ENCODE measurements around the gene LIMD2.

LIMD2 gene

GRCh38 chr17:63689479-63689878 is 10.4 kb downstream of the LIMD2 start:
- Histone ChIP-seq H3K27ac (ENCODE audit: low read length) (no peak overlapping the region), H2AFZ (ENCODE audit: low read length) (no peak overlapping the region), H4K20me1 (ENCODE audit: insufficient read depth, low read length) (no peaks in the 10 kb centered on the region), H3K9ac (ENCODE audit: low read length) (no peak overlapping the region), H3K9me3 (replicated peaks; ENCODE audit: insufficient read depth, low read length) (no peaks in the 10 kb centered on the region), H3K9me2 (replicated peaks; ENCODE audit: insufficient read depth, low read length) (no peaks in the 10 kb centered on the region), H3K4me1 (ENCODE audit: low read length) (no peaks in the 10 kb centered on the region), H3K27me3 (replicated peaks; ENCODE audit: insufficient read depth, low read length) (no peaks in the 10 kb centered on the region), H3K4me2 (ENCODE audit: low read depth, low read length) (no peak overlapping the region), H3K36me3 (replicated peaks; ENCODE audit: insufficient read depth, low read length) (no peaks in the 10 kb centered on the region), H3F3A (ENCODE audit: insufficient read depth, low read length) (no peaks in the 10 kb centered on the region), H3K79me2 (ENCODE audit: low read length) (no peaks in the 10 kb centered on the region), H3K4me3 (ENCODE audit: low read length) (no peak overlapping the region)
- no peak for TF ChIP-seq EZH2 (optimal IDR thresholded peaks at IDR 0.05; ENCODE audit: low read depth, low read length)
- no peak for TF ChIP-seq EZH2phosphoT487 (IDR thresholded peaks at IDR 0.05; ENCODE audit: low read length)
- no peak for TF ChIP-seq CTCF (IDR thresholded peaks at IDR 0.05; ENCODE audit: low read length)
- DNase-seq = no peak

- Histone ChIP-seq H3K27ac (ENCODE audit: low read length) (no peak overlapping the region), H2AFZ (ENCODE audit: low read length) (no peak overlapping the region), H3K9me3 (replicated peaks; ENCODE audit: insufficient read depth, low read length) (no peaks in the 10 kb centered on the region), H3K36me3 (replicated peaks; ENCODE audit: insufficient read depth, low read length) (no peaks in the 10 kb centered on the region), H3K4me2 (ENCODE audit: low read depth, low read length) (no peak overlapping the region), H3K9me2 (replicated peaks; ENCODE audit: insufficient read depth, low read length) (no peaks in the 10 kb centered on the region), H4K20me1 (ENCODE audit: insufficient read depth, low read length) (no peaks in the 10 kb centered on the region), H3K9ac (ENCODE audit: low read length) (no peak overlapping the region), H3K4me1 (ENCODE audit: low read length) (no peaks in the 10 kb centered on the region), H3K79me2 (ENCODE audit: low read length) (no peaks in the 10 kb centered on the region), H3K27me3 (replicated peaks; ENCODE audit: insufficient read depth, low read length) (no peaks in the 10 kb centered on the region), H3F3A (ENCODE audit: insufficient read depth, low read length) (no peaks in the 10 kb centered on the region), H3K4me3 (ENCODE audit: low read length) (no peak overlapping the region)
- no peak for DNase-seq
- TF ChIP-seq CTCF (IDR thresholded peaks at IDR 0.05; ENCODE audit: low read length) (no peak), EZH2phosphoT487 (IDR thresholded peaks at IDR 0.05; ENCODE audit: low read length) (no peak), EZH2 (optimal IDR thresholded peaks at IDR 0.05; ENCODE audit: low read depth, low read length) (no peak)
Observed at GRCh38 chr17:63688396-63689020, 11.4 kb downstream of the LIMD2 start.

GRCh38 chr17:63686138-63686685 is 13.7 kb downstream of the LIMD2 start:
- Histone ChIP-seq H3K9ac (ENCODE audit: low read length) (no peak overlapping the region), H3K4me2 (ENCODE audit: low read depth, low read length) (no peak overlapping the region), H3K4me3 (ENCODE audit: low read length) (no peak overlapping the region), H3K27me3 (replicated peaks; ENCODE audit: insufficient read depth, low read length) (no peaks in the 10 kb centered on the region), H3K9me2 (replicated peaks; ENCODE audit: insufficient read depth, low read length) (no peaks in the 10 kb centered on the region), H2AFZ (ENCODE audit: low read length) (no peak overlapping the region), H3K4me1 (ENCODE audit: low read length) (no peaks in the 10 kb centered on the region), H3F3A (ENCODE audit: insufficient read depth, low read length) (no peaks in the 10 kb centered on the region), H4K20me1 (ENCODE audit: insufficient read depth, low read length) (no peaks in the 10 kb centered on the region), H3K36me3 (replicated peaks; ENCODE audit: insufficient read depth, low read length) (no peaks in the 10 kb centered on the region), H3K79me2 (ENCODE audit: low read length) (no peaks in the 10 kb centered on the region), H3K27ac (ENCODE audit: low read length) (no peak overlapping the region), H3K9me3 (replicated peaks; ENCODE audit: insufficient read depth, low read length) (no peaks in the 10 kb centered on the region)
- no peak for DNase-seq
- no peak for TF ChIP-seq CTCF (IDR thresholded peaks at IDR 0.05; ENCODE audit: low read length)
- TF ChIP-seq EZH2phosphoT487 (IDR thresholded peaks at IDR 0.05; ENCODE audit: low read length) = no peak
- no peak for TF ChIP-seq EZH2 (optimal IDR thresholded peaks at IDR 0.05; ENCODE audit: low read depth, low read length)
